Mammary epithelial cell (primary cell): ENCODE measurements around the gene SLC25A47.

Experiments used
- EZH2 ChIP-seq: IDR thresholded peaks from 2 replicates; pipeline ENCODE4 v1.6.1; 2012; ENCODE audit warnings: low read length, inconsistent platforms, borderline replicate concordance
- TF ChIP-seq, protein P1 (sequence below), 2 donors: IDR thresholded peaks in 1 of 2; conservative IDR thresholded peaks in 1 of 2; 2 replicates each; pipeline ENCODE4 v1.5.1; 2011 to 2012; ENCODE audit warnings: inconsistent platforms in 2 of 2, low read length in 2 of 2, mild to moderate bottlenecking in 2 of 2, control low read depth in 1 of 2, low read depth in 1 of 2; ENCODE audit not compliant: insufficient read depth in 1 of 2; ENCODE audit errors: extremely low read depth in 1 of 2

DNA sequence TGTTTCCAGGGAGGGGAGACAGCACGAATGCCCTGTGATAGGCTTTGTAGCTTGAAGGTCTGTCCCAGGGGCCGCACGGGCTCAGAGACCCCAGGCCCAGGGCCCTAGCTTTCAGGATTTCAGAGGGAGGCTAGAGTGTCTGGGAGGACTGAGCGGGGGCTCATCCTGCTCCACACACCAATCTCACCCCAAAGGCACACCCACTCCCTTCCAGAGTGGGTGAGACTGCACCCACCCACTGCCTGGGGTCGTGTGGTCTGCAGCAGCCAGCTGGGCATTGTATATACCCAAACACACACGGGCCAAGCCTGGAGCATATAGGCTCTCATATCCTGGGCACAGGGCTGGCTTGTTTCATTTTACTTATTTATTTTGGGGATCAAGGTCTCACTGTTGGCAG is 5.8 kb upstream of the SLC25A47 start:
- TF ChIP-seq, protein P1, sequence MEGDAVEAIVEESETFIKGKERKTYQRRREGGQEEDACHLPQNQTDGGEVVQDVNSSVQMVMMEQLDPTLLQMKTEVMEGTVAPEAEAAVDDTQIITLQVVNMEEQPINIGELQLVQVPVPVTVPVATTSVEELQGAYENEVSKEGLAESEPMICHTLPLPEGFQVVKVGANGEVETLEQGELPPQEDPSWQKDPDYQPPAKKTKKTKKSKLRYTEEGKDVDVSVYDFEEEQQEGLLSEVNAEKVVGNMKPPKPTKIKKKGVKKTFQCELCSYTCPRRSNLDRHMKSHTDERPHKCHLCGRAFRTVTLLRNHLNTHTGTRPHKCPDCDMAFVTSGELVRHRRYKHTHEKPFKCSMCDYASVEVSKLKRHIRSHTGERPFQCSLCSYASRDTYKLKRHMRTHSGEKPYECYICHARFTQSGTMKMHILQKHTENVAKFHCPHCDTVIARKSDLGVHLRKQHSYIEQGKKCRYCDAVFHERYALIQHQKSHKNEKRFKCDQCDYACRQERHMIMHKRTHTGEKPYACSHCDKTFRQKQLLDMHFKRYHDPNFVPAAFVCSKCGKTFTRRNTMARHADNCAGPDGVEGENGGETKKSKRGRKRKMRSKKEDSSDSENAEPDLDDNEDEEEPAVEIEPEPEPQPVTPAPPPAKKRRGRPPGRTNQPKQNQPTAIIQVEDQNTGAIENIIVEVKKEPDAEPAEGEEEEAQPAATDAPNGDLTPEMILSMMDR (conservative IDR thresholded peaks at IDR 0.05 in 1 of 2, IDR thresholded peaks at IDR 0.05 in 1 of 2; ENCODE audit: extremely low read depth in 1 of 2, insufficient read depth in 1 of 2, low read depth in 1 of 2, low read length in 2 of 2) = no peak
- no peak for TF ChIP-seq EZH2
